ENCODE results near the gene WDR26.

DNA sequence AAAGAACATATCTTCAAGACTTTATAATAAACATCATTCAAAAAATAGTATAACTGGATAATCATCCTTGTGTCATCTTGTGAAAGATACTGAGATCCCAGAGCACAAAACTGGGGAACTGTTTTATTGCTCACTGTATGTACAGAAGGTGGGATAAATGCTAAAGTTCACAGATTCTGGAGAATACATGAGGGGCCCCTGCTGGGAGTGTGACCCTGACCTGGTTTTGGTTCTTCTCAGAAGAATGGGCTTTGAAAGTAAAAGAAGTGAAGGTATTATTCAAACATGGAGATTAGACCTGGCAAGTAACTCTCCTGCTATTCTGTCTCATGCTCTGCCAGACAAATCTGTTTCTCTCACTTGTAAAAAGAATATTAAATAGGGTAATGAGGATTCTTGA lies 14.5 kb downstream of the WDR26 start:
- TF ChIP-seq BCL6 (CRISPR knock-in tag; IDR thresholded peaks at IDR 0.05) = no peak
- no peak for TF ChIP-seq EZH2 (IDR thresholded peaks at IDR 0.05; ENCODE audit: borderline replicate concordance, low read depth, low read length)
- no peak for TF ChIP-seq ZNF76 (CRISPR knock-in tag; IDR thresholded peaks at IDR 0.05; ENCODE audit: borderline replicate concordance)
- no peak for TF ChIP-seq SRSF3 (IDR thresholded peaks at IDR 0.05; ENCODE audit: insufficient read depth, low read length)
- no peak for TF ChIP-seq TCF7L2 (IDR thresholded peaks at IDR 0.05; ENCODE audit: low read depth, low read length)
- no peak for TF ChIP-seq MAX (CRISPR knock-in tag; IDR thresholded peaks at IDR 0.05)
- no peak for TF ChIP-seq RFX5 (IDR thresholded peaks at IDR 0.05; ENCODE audit: low read depth, low read length)
- TF ChIP-seq RNF2 (IDR thresholded peaks at IDR 0.05) = no peak
- no peak for TF ChIP-seq ZNF232 (CRISPR knock-in tag; IDR thresholded peaks at IDR 0.05)
- no peak for TF ChIP-seq ZBTB34 (CRISPR knock-in tag; IDR thresholded peaks at IDR 0.05)
- TF ChIP-seq ATF3 (IDR thresholded peaks at IDR 0.05) = no peak
- TF ChIP-seq ATF3 (CRISPR knock-in tag; conservative IDR thresholded peaks at IDR 0.05) = no peak
- TF ChIP-seq KDM4B (IDR thresholded peaks at IDR 0.05; ENCODE audit: borderline replicate concordance in 2 of 2, low read depth in 1 of 2) = no peak

Measured in K562 (cell line).